GM19025 (cell line): Measurements from ENCODE around the gene CHRNA9.

Experiments
- ATAC-seq: cut with Tn5 transposase; IDR thresholded peaks from one replicate; pipeline ENCODE4 v1.9.1; 2021; ENCODE audit warnings: mild to moderate bottlenecking, low read depth, moderate library complexity; ENCODE audit not compliant: unreplicated experiment

The CHRNA9 gene

DNA sequence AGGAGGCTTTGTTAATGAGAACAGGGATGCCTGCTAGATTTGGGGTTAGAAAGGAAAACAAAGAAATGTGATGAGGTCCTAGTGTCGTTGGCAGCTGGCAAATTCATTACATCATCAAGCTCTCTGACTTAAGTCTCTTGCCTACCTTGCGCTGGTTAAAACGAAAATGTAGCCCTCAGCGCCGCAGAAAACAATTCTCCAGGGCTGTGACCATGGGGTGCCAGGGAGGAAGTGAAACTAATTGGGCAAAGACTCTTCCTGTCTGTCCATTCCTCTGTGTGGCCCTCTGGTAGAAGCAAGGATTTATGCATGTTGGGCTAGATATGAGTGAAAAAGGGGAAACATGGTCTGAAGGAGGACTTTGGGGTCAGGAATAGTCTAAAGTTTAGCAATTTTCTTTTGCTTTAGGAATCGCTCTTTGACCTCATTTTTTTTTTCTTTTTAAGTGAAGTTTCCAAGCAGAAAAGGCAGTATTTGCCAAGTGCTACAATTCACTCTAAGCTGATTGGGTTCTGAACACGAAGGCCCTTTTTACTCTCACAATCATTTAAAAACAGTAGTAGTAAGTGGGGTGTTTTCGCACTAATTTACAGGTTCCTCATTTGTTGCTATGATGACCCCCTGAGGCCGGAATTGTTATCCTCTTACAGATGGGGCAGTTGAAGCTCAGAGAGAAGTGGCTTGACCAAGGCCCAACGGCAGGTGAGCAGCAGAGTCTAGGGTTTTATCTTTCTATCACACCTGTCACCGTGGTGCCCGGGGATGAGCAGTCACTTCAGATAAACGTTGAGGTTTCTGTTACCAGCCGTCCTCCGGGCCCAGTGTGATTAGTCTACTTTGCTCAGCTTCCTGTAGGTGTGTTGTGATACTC is 27.3 kb upstream of the CHRNA9 start:
- ATAC-seq = peak; percentile 24

DNA sequence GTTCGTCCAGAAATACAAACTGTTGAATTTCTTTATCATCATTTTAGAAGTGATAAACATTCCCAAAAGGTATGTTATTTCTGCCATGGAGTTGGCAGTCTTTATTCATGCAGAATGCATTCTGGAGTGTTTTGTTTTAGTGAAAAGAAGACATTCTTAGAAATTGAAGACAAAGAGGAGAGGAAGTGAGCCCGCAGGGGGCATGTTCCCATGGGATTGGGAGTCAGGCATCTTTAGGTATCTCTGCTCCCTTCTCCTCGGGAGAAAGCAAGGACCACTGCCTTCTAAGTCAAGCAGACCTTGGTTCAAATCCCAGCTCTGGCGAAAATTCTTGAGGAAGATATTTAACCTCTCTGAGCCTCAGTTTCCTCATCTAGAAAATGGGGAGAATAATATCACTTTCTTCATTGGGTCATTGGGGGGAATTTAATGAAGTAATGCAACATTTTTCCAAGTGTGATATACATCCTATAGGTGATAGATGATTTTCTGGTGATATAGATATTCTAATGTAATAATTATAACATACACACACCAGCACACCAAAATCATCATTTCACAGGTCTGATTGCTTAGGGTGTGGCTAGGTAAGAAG is 26.5 kb upstream of the CHRNA9 start:
- no peak for ATAC-seq

DNA sequence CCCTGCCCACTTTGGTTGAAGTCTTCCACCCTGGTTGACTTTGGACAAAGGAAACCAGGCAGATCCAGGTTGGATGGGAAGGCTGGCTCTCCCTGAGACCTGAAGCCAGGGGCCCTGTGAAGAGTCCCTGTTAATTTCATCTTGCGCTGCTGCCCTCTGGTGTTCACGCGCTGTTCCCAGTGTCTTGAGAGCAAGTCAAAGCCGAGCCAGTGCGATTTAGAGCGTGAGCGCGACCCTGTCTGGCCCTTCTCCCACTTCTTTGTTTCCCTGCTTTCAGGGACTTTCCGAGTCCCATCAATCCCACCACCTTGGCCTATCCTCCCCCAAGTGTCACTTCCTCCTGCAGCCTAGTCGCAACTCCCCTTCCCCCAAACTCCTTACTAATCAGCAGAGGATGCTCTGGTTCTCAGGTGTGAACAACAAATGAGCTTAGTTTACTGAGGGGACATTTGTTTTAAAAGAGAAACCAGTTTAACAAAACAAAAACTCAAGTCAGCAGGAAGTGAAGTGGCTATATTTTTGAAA is 25.8 kb upstream of the CHRNA9 start:
- peak; percentile 42 for ATAC-seq

DNA sequence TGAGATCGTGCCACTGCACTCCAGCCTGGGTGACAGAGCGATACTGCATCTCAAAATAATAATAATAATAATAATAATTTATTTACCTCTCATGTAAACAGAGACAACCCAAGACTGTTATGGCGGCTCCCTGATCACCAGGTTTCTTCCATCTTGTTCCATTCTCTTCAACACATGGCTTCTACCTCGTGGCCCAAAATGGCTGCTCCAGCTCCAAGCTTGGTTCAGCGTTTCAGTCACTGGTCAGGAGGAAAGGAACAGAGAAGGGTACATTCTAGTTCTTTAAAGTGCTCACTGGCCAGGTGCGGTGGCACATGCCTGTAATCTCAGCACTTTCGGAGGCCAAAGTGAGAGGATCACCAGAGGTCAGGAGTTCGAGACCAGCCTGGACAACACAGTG is 24.9 kb upstream of the CHRNA9 start:
- no peak for ATAC-seq

GRCh38 chr4:40311811-40312346 is 23.3 kb upstream of the CHRNA9 start:
- no peak for ATAC-seq

DNA sequence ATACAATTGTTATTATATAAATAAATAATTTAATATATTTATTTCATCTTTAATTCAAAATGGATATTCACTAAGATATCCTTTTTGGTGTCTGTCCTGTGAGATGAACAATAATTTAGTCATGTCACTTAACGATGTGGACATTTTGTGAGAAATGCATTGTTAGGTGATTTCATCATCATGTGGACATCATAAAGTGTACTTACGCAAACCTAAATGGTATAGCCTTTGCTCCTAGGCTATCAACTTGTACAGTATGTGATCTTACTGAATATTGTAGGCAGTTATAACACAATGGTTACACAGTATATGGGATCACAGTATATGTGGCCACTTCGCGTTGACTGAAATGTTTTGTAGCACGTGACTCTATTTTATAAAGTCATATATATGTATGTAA is 20.2 kb upstream of the CHRNA9 start:
- no peak for ATAC-seq

DNA sequence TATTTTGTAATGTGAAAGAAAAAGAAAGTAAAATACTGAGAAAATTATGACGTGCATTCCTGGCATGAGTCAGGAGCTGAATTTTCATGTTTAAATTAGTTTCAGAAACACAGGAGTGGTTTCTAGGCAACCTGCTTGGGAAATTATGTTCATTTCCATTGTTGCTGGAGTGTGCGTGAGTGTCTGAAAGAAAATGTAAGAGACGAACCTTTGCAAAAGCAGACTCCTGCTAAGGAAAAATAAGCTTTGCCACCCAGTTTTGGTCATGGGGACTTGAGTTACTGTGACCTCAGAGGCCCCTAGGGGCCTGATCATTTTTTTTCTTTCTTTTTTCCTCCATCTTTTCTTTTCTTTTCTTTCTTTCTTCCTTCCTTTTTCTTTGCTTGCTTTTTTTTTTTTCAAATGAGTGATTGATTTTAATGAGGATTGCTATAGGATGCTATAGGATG is 18.8 kb upstream of the CHRNA9 start:
- peak; percentile 50 for ATAC-seq

GRCh38 chr4:40316782-40317635 is 18.1 kb upstream of the CHRNA9 start:
- ATAC-seq = peak; percentile 47

DNA sequence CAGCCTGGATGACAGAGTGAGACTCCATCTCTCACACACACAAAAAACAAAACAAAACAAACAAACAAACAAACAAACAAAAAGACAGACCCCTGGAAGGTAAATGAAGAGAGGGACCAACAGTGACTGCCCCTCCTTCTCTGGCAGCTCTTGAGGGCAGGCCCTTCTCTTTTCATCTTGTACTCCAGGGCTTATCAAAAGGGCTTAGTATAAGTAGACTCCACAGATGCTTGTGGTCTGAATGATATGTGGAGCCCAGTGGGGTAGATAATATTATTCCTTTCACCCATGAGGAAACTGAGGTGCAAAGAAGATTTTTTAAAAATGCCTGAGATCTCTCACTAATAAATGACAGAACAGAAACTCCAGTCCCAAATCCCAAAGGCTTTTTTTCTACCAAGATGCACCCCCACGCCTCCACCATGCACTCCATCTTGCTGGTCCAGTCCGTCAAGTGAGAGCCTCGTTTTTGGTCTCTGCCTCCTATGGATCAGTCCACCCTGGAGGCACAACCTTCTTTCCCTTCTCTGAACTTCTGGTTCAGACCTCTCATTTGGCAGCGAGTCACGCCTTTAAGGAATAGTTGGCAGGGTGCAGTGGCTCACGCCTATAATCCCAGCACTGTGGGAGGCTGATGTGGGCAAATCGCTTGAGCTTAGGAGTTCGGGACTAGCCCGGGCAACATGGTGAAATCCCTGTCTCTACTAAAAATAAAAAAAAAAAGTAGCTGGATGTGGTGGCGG is 17.0 kb upstream of the CHRNA9 start:
- ATAC-seq = no peak

- no peak for ATAC-seq
Observed at GRCh38 chr4:40321574-40322275, 13.4 kb upstream of the CHRNA9 start.

DNA sequence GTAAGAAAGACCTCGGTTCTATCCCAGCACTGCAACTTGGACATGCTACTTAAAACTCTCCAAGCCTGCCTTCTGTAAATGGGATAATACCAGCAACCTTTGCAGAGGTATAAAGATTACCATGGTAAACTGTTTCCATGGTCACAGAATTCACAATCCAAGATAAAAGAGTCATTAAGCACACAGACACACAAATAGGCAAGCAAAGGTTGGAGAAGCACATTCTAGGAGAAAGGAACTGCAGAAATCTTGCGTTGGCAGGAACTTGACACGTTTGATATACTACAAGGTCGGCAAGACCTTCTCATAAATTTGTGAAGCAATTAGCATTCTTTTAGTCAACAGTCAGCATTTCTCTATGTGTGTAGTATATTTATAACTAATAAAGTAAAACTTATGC is 12.3 kb upstream of the CHRNA9 start:
- no peak for ATAC-seq

DNA sequence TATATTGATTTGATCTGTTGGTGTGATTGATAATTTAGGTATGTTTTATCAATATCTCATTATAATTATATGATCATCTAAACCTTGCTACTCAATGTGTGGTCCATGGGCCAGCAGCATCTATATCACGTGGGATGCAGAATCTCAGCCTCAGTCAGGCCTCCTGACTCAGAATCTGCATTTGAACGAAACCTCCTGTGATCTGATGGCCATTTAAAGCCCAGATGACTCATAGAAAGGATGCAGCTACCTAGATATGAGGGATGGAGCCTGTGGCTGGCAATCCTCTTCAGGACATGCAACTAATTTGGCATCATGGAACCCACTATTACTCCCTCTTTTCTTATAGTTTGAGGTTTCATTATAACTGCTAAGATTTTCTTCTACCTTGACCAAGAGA is 11.3 kb upstream of the CHRNA9 start:
- ATAC-seq = no peak

DNA sequence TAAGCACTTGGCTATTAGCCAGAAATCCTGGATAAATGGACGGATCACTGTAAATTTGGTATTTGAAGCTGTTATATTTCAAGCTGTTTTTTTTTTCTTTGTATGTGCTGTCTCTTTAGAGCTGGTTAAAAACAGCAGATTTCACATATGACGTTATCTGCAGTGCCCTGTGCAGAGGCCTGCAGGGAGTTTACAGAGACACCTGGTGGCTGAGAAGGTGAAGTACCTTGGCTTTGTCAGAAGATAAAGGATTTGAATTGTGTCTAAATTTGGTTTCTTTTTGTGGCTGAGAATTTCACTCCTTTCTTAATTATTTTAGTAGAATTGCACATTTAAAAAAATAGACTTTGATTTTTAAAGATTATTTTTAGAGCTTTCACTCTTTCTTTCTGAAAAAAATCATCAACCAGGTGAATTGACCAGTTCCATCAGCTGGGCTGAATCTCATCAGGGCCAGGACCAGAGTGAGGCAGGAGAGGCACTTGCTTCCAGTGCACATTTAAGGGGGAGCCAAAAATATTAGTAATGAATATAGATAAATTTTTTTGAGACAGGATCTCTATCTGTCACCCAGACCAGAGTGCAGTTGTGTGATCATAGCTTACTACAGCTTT is 9.6 kb upstream of the CHRNA9 start:
- peak; percentile 84 for ATAC-seq

DNA sequence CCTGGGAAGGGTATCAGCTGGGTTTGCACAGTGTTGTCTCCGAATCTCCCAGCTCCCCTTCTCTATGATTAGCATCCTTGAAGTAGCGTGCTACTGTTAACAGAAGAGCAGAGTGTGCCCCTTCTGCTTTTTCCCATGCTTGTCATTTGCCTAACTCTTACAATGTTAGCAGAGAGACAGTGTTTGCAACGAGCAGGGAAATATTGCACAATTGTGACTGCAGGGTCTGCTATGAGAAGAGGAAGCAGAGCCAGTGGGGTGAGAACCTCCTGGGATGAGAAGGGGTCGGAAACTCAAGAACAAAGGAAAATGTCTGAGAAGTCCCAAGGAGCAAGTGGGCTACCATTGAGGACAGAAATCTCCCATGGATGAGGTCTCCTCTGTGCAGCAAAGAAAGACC is 7.8 kb upstream of the CHRNA9 start:
- no peak for ATAC-seq

DNA sequence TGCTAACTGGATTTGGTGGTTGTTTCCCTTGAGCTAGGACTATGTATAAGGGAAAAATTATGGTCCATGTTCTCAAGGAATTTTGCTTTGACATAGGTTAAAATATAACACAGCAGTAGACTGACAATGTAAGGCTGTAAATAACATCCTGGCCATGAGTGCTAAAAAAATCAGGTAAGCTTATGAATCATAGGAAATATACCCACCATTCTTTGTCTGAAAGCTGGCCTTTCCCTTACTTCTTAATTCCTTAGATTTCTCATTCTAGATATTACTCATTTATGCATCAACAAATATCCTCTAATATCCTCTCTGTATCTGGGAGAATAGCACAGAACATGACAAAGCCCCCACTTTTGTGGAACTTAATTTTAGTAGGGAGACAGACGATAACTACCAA is 6.8 kb upstream of the CHRNA9 start:
- no peak for ATAC-seq

DNA sequence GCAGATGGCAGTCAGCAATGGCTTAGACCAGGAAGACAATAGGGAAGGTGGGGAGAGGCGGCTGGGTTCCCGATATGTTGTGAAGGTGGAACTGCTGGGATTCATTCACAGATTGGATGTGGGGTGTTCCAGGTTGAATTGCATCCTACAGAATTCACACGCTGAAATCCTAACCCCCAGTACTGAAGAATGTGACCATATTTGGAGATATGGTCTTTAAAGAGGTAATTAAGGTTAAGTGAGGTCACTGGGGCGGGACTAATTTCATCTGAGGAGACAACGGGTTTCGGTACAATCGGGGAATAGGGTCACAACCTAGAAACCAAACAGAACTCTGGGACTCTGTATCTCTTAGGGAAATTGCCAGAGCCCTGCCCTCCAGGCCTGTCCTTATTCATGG is 5.3 kb upstream of the CHRNA9 start:
- no peak for ATAC-seq

DNA sequence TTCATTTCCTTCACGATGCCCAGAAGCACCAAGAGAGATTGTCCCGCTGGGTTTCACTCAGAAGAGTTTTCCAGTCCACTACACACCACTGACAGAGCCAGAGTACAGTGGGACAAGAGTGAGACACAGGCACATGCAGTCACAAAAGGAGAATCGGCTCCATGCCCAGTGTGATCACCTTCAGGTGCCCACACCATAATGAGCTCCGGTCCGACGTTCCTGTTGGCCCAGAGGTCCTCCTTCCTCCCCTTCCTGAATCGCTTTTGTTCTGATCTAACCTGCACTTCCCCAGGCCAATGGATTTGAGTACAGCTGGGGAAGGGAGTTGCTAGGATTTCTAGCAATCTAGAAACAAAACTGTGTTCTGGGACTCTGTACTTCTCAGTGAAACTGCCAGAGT is 4.6 kb upstream of the CHRNA9 start:
- ATAC-seq = no peak

GRCh38 chr4:40331101-40331745 is 3.9 kb upstream of the CHRNA9 start:
- no peak for ATAC-seq
